HEK293T (cell line): Measurements from ENCODE around the gene RMDN2.

Experiments used
- ARNT ChIP-seq: fragments of 450-650 bp; IDR thresholded peaks from 2 replicates; pipeline ENCODE4 v1.6.1; 2017; ENCODE audit warnings: mild to moderate bottlenecking
- BHLHE40 ChIP-seq: fragments of 450-650 bp; IDR thresholded peaks from 2 replicates; pipeline ENCODE4 v1.6.1; 2016; ENCODE audit warnings: mild to moderate bottlenecking, moderate library complexity, borderline replicate concordance
- CTBP1 ChIP-seq: fragments of 450-650 bp; IDR thresholded peaks from 2 replicates; pipeline ENCODE4 v1.6.1; 2016; ENCODE audit warnings: borderline replicate concordance
- ELF4 ChIP-seq: fragments of 450-650 bp; IDR thresholded peaks from 2 replicates; pipeline ENCODE4 v1.6.1; 2017; ENCODE audit warnings: antibody characterized with exemption
- FOXA1 ChIP-seq: fragments of 450-650 bp; IDR thresholded peaks from 2 replicates; pipeline ENCODE4 v1.6.1; 2016; ENCODE audit warnings: mild to moderate bottlenecking
- FOXM1 ChIP-seq: fragments of 450-650 bp; IDR thresholded peaks from 2 replicates; pipeline ENCODE4 v1.6.1; 2017; ENCODE audit warnings: mild to moderate bottlenecking, borderline replicate concordance
- HDGF ChIP-seq: fragments of 450-650 bp; IDR thresholded peaks from 2 replicates; pipeline ENCODE4 v1.6.1; 2017; ENCODE audit warnings: antibody characterized with exemption, borderline replicate concordance
- SP1 ChIP-seq: fragments of 450-650 bp; IDR thresholded peaks from 2 replicates; pipeline ENCODE4 v1.6.1; 2017
- SUZ12 ChIP-seq: fragments of 450-650 bp; IDR thresholded peaks from 2 replicates; pipeline ENCODE4 v1.6.1; 2016; ENCODE audit warnings: mild to moderate bottlenecking

- TF ChIP-seq SUZ12 (no peak), FOXM1 (no peak), ELF4 (no peak), CTBP1 (no peak), FOXA1 (no peak), BHLHE40 (no peak), ARNT (no peak), HDGF (no peak), SP1 (no peak)
Measured at GRCh38 chr2:37987098-37987775, 62.1 kb downstream of the RMDN2 start.
